Neural progenitor cell (in vitro differentiated cells): ENCODE results near the gene SYTL1. TPM values are rescaled to one million over a fixed set of nuclear protein-coding genes. Genes with fewer than 3 reads are reported as not detected.

ENCODE experiments used
- DNase-seq: peaks from one replicate; pipeline ENCODE4 v3.0.0-alpha.2; 2016; ENCODE audit warnings: low spot score
- H2AFZ ChIP-seq: fragments of 200-600 bp; sonication (generic); replicated peaks from 2 replicates; pipeline ENCODE4 v1.6.1; 2016; ENCODE audit warnings: antibody characterized with exemption
- H3F3A ChIP-seq: fragments of 200-600 bp; sonication (generic); 2 replicates; pipeline ENCODE4 v1.6.1; 2016; ENCODE audit warnings: antibody characterized with exemption, low read depth
- H3K27ac ChIP-seq: fragments of 200-600 bp; sonication (generic); 2 replicates; pipeline ENCODE4 v1.5.1; 2016; ENCODE audit warnings: mild to moderate bottlenecking
- H3K27me3 ChIP-seq: fragments of 200-600 bp; sonication (generic); 2 replicates; pipeline ENCODE4 v1.6.1; 2016; ENCODE audit warnings: mild to moderate bottlenecking, moderate library complexity
- H3K36me3 ChIP-seq: fragments of 200-600 bp; sonication (generic); 2 replicates; pipeline ENCODE4 v1.5.1; 2016
- H3K4me1 ChIP-seq: fragments of 200-600 bp; sonication (generic); 2 replicates; pipeline ENCODE4 v1.6.1; 2016; ENCODE audit warnings: mixed run types
- H3K4me2 ChIP-seq: fragments of 200-600 bp; sonication (generic); 2 replicates; pipeline ENCODE4 v1.6.1; 2016
- H3K4me3 ChIP-seq: fragments of 200-600 bp; sonication (generic); 2 replicates; pipeline ENCODE4 v1.5.1; 2016
- H3K79me2 ChIP-seq: fragments of 200-600 bp; sonication (generic); 2 replicates; pipeline ENCODE4 v1.6.1; 2016; ENCODE audit warnings: low read depth
- H3K9ac ChIP-seq: fragments of 200-600 bp; sonication (generic); 2 replicates; pipeline ENCODE4 v1.6.1; 2016
- H3K9me3 ChIP-seq: fragments of 200-600 bp; sonication (generic); 2 replicates; pipeline ENCODE4 v1.5.1; 2016; ENCODE audit warnings: low read depth
- H4K20me1 ChIP-seq: fragments of 200-600 bp; sonication (generic); 2 replicates; pipeline ENCODE4 v1.6.1; 2016; ENCODE audit warnings: low read depth
- H3K27ac Mint-ChIP-seq: 3 replicates; pipeline ENCODE4 v1.8.0; 2021; ENCODE audit warnings: mixed read lengths
- H3K27me3 Mint-ChIP-seq: 2 replicates; pipeline ENCODE4 v1.8.0; 2022; ENCODE audit warnings: low read depth, mild to moderate bottlenecking, inconsistent platforms, moderate library complexity, mixed read lengths; ENCODE audit not compliant: insufficient read depth
- H3K36me3 Mint-ChIP-seq: 3 replicates; pipeline ENCODE4 v1.8.0; 2021; ENCODE audit warnings: mixed read lengths
- H3K4me1 Mint-ChIP-seq: 3 replicates; pipeline ENCODE4 v1.8.0; 2021; ENCODE audit warnings: mixed read lengths
- H3K4me3 Mint-ChIP-seq: 3 replicates; pipeline ENCODE4 v1.8.0; 2021; ENCODE audit warnings: mild to moderate bottlenecking, moderate library complexity, mixed read lengths
- H3K9me3 Mint-ChIP-seq: 3 replicates; pipeline ENCODE4 v1.8.0; 2020; ENCODE audit warnings: mixed read lengths
- EZH2 ChIP-seq: fragments of 200-600 bp; sonication (generic); IDR thresholded peaks from 2 replicates; pipeline ENCODE4 v1.6.1; 2017; ENCODE audit warnings: antibody characterized with exemption, mild to moderate bottlenecking, moderate library complexity
- EZH2phosphoT487 ChIP-seq: fragments of 200-600 bp; sonication (generic); IDR thresholded peaks from 2 replicates; pipeline ENCODE4 v1.6.1; 2017; ENCODE audit warnings: antibody characterized with exemption
- total RNA-seq: library from RNA; depleted of rRNA; stranded (reverse); fragments of >200 nt; gene quantifications from 2 replicates; pipeline ENCODE4 v1.2.3, GENCODE V29; 2015; ENCODE audit warnings: low replicate concordance
- TF ChIP-seq, protein P1 (sequence below): fragments of 200-600 bp; sonication (generic); IDR thresholded peaks from 2 replicates; pipeline ENCODE4 v1.5.1; 2017; ENCODE audit warnings: antibody characterized with exemption, mild to moderate bottlenecking

Gene SYTL1
- total RNA-seq, 1 donor from 2014 or later: 5.7 TPM

DNA sequence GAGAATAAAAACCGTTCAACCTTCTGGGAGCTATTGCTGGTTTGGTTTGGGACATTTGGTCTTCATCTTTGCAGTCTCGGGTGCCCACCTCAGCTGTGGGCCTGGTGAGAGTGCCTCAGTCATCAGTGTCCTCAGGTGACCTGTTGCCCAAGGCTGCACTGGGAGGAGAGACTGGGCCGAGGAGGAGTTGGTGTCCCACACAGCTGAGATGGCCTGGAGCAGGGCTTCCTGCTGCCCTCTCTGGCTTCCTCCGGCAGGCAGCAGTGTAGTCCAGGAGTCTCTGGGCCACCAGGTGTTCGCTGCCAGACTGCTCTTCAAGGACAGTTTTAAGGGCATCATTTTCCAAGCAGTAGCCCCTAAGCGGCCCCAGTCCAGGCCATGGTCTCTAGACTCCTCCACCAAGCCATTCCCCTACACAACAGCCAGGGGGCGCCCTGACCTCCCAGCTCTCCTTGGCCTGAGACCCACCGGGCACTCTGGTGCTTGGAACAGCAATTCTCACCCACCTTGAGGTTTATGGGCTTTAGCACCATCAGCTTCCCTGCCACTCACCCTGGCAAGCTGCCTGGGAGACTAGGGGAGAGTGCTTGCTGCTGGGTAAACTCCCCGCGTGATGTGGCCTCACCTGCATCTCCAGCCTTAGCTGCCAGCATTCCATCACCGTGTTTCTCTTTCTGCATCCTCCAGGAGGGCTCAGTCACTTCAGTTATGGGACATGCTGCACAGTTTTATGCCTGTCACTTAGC is 9.1 kb upstream of the SYTL1 start:
- Mint-ChIP-seq H3K27me3 (peaks cover 2% of the 10 kb centered on the region), H3K4me3 (no peak overlapping the region), H3K9me3 (no peaks in the 10 kb centered on the region), H3K4me1 (peaks cover 3% of the 10 kb centered on the region), H3K27ac (no peak overlapping the region), H3K36me3 (peaks cover 14% of the 10 kb centered on the region)
- H3K4me2 ChIP-seq: no peak overlapping the region
- H3K9me3 ChIP-seq: no peaks in the 10 kb centered on the region
- peaks cover 23% of the 10 kb centered on the region for H3K79me2 ChIP-seq
- H2AFZ ChIP-seq: no peak overlapping the region
- DNase-seq: peak; percentile 79
- no peaks in the 10 kb centered on the region for H3K36me3 ChIP-seq
- peaks cover 8% of the 10 kb centered on the region for H3F3A ChIP-seq
- H3K27ac ChIP-seq: no peak overlapping the region
- no peak overlapping the region for H3K9ac ChIP-seq
- H3K27me3 ChIP-seq: no peaks in the 10 kb centered on the region
- no peaks in the 10 kb centered on the region for H3K4me1 ChIP-seq
- no peak overlapping the region for H3K4me3 ChIP-seq
- TF ChIP-seq, protein P1, sequence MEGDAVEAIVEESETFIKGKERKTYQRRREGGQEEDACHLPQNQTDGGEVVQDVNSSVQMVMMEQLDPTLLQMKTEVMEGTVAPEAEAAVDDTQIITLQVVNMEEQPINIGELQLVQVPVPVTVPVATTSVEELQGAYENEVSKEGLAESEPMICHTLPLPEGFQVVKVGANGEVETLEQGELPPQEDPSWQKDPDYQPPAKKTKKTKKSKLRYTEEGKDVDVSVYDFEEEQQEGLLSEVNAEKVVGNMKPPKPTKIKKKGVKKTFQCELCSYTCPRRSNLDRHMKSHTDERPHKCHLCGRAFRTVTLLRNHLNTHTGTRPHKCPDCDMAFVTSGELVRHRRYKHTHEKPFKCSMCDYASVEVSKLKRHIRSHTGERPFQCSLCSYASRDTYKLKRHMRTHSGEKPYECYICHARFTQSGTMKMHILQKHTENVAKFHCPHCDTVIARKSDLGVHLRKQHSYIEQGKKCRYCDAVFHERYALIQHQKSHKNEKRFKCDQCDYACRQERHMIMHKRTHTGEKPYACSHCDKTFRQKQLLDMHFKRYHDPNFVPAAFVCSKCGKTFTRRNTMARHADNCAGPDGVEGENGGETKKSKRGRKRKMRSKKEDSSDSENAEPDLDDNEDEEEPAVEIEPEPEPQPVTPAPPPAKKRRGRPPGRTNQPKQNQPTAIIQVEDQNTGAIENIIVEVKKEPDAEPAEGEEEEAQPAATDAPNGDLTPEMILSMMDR: peak; percentile 90
- TF ChIP-seq EZH2 (no peak), EZH2phosphoT487 (no peak)
- H4K20me1 ChIP-seq: peaks cover 14% of the 10 kb centered on the region

DNA sequence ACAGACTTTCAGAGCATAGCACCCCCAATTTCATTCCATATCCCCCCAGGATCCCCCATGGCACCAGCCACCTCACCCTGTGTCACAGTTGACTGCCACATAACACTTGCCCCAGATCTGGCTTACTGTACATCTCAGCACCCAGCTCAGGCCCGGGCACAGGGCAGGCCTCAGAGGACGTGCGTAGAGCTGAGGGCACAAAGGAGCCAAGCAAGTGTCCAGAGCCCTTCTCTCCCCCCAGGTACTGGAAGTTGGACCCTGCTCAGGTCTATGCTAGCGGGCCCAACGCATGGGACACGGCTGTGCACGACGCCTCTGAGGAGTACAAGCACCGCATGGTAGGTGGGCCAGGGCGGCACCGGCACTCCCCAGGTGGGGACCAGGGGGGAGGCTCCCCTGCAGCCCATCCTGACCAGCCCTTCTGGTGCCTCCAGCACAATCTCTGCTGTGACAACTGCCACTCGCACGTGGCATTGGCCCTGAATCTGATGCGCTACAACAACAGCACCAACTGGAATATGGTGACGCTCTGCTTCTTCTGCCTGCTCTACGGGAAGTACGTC is 8.0 kb upstream of the SYTL1 start:
- Histone ChIP-seq H3K4me1 (peaks cover 4% of the 10 kb centered on the region), H2AFZ (no peak overlapping the region), H3K4me3 (no peak overlapping the region), H3K4me2 (no peak overlapping the region), H3K9ac (no peak overlapping the region), H4K20me1 (peaks cover 9% of the 10 kb centered on the region), H3K79me2 (peaks cover 12% of the 10 kb centered on the region), H3K9me3 (no peaks in the 10 kb centered on the region), H3K36me3 (no peaks in the 10 kb centered on the region), H3K27ac (no peak overlapping the region), H3F3A (peaks cover 14% of the 10 kb centered on the region), H3K27me3 (no peaks in the 10 kb centered on the region)
- Mint-ChIP-seq H3K4me1 (peaks cover 8% of the 10 kb centered on the region), H3K27me3 (peaks cover 2% of the 10 kb centered on the region), H3K9me3 (no peaks in the 10 kb centered on the region), H3K36me3 (peaks cover 14% of the 10 kb centered on the region), H3K4me3 (peak overlapping the region; percentile 22), H3K27ac (no peak overlapping the region)
- no peak for DNase-seq
- no peak for TF ChIP-seq EZH2
- TF ChIP-seq, protein P1: no peak
- no peak for TF ChIP-seq EZH2phosphoT487

DNA sequence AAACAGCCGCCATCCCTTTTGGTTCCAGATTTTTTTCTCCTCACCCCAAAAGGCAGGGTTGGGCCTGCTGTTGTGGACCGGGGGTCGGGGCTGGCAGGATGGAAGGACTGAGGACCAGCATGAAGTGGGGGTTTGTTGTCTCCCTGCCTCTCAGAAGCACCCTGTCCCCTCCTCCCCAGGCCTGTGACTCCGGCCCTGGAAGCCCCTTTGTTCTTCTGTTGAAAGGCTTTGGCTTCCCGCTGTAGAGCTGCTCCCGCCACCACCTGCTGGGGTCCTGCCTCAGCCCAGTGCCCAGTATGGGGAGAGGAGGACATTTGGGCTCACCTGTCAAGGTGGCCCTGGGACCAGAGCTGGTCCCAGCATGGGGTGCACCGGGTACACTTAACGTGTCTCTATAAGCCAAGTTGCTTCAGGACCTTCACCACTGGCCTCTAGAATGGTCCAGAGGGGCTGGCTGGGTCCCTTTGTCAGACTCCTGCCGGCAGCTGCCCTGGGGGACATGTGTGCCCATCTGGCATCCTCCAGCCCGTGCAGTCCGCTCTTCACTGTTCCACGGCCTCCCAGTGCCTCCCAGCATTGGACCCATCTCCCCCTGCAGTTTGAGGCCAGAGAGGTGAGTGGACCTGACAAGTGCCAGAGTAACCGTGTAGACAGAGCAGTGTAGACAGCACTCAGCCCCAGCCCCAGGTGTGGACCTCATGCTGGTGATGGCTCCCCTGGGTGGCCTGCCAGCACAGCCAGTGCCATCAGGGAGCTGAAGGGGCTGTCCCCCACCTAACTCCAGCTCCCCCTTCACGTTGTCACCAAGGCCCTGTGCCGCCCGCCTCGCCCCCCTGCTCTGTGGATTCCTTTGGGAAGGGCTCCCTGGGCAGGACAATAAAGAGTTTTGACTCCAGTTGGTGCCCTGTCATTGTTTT is 6.1 kb upstream of the SYTL1 start:
- Histone ChIP-seq H2AFZ (no peak overlapping the region), H3K9ac (no peak overlapping the region), H3K36me3 (no peaks in the 10 kb centered on the region), H3K4me1 (peaks cover 18% of the 10 kb centered on the region), H3K27ac (no peak overlapping the region), H3K79me2 (no peaks in the 10 kb centered on the region), H3K4me3 (no peak overlapping the region), H4K20me1 (peaks cover 3% of the 10 kb centered on the region), H3K4me2 (no peak overlapping the region), H3K9me3 (no peaks in the 10 kb centered on the region), H3F3A (peaks cover 30% of the 10 kb centered on the region), H3K27me3 (no peaks in the 10 kb centered on the region)
- TF ChIP-seq, protein P1: no peak
- TF ChIP-seq EZH2phosphoT487: no peak
- TF ChIP-seq EZH2: no peak
- Mint-ChIP-seq H3K4me1 (peaks cover 19% of the 10 kb centered on the region), H3K27me3 (peaks cover 5% of the 10 kb centered on the region), H3K4me3 (no peak overlapping the region), H3K27ac (peak overlapping the region; percentile 80), H3K36me3 (peaks cover 12% of the 10 kb centered on the region), H3K9me3 (no peaks in the 10 kb centered on the region)
- DNase-seq: no peak
